ENCODE results near the gene ZNF423. TPM values are rescaled to one million over a fixed set of nuclear protein-coding genes. Genes with fewer than 3 reads are reported as not detected.
"Not testable (repeated sequence)": the region's sequence is repeated elsewhere in the genome, so short reads cannot be mapped to it uniquely, and the experiment has no call there.

ZNF423 gene
- total RNA-seq, 2 experiments from 2014 or later = not detected

GRCh38 chr16:49516382-49517036 is 339.4 kb downstream of the ZNF423 start:
- no peak overlapping the region for H3K4me3 Mint-ChIP-seq
- intact Hi-C loops (cut with DNase I, micrococcal nuclease) = no loop called here
- peaks cover 12% of the 10 kb centered on the region for H3K4me1 Mint-ChIP-seq
- POLR2A ChIA-PET = no interaction called here
- no peaks in the 10 kb centered on the region for H3K36me3 Mint-ChIP-seq (ENCODE audit: low read depth)
- DNase-seq (no peak), ATAC-seq (no peak)
- H3K27ac Mint-ChIP-seq = no peak overlapping the region
- no peaks in the 10 kb centered on the region for H3K9me3 Mint-ChIP-seq (ENCODE audit: low read depth)
- no peaks in the 10 kb centered on the region for H3K27me3 Mint-ChIP-seq
- CTCF ChIA-PET = interaction anchor here (0.5 kb wide), 1 partner anchor 356 kb away, joined by 3 read pairs; no protein-coding TSS in a partner anchor

GRCh38 chr16:49515861-49516260 is 340.1 kb downstream of the ZNF423 start:
- CTCF ChIA-PET = no interaction called here
- Mint-ChIP-seq H3K4me3 (no peak overlapping the region), H3K27me3 (no peaks in the 10 kb centered on the region), H3K4me1 (peaks cover 12% of the 10 kb centered on the region), H3K27ac (no peak overlapping the region), H3K9me3 (ENCODE audit: low read depth) (no peaks in the 10 kb centered on the region), H3K36me3 (ENCODE audit: low read depth) (no peaks in the 10 kb centered on the region)
- POLR2A ChIA-PET = no interaction called here
- intact Hi-C loops (cut with DNase I, micrococcal nuclease) = no loop called here
- DNase-seq = no peak
- no peak for ATAC-seq

DNA sequence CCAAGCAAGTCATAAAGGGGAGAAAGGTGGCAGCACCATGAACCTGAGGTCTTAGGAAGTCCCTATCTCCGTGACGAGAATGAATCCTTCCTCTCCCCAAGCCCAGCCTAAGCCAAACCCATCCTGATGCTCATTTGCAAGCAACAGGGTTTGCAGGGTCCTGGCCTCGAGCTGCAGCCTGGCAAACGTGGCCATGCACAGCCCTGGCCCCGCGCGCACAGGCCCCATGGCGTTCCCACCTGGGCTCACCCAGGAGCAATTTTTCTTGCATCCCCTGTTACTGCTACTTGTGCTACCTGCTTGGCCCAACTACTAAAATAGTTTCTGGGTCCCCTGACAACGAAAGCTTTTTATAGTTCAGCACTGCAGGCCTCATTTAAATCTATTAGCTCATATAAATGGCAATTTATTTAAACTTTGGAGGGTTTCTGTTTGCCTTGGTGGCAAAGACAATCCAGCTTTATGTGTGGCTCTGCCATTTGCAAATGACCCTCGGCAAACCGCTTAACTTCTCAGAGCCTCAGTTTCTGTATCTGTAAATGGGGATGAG is 340.8 kb downstream of the ZNF423 start:
- CTCF ChIA-PET = interaction anchor here (0.5 to 0.6 kb wide), 2 partner anchors 16 to 536 kb away, joined by 3 read pairs; no protein-coding TSS in a partner anchor
- H3K4me1 Mint-ChIP-seq = peaks cover 12% of the 10 kb centered on the region
- H3K36me3 Mint-ChIP-seq (ENCODE audit: low read depth) = no peaks in the 10 kb centered on the region
- ATAC-seq = no peak
- H3K27ac Mint-ChIP-seq = no peak overlapping the region
- POLR2A ChIA-PET = no interaction called here
- no peaks in the 10 kb centered on the region for H3K27me3 Mint-ChIP-seq
- DNase-seq = no peak
- intact Hi-C loops (cut with DNase I, micrococcal nuclease) = no loop called here
- H3K9me3 Mint-ChIP-seq (ENCODE audit: low read depth) = no peaks in the 10 kb centered on the region
- H3K4me3 Mint-ChIP-seq = no peak overlapping the region

DNA sequence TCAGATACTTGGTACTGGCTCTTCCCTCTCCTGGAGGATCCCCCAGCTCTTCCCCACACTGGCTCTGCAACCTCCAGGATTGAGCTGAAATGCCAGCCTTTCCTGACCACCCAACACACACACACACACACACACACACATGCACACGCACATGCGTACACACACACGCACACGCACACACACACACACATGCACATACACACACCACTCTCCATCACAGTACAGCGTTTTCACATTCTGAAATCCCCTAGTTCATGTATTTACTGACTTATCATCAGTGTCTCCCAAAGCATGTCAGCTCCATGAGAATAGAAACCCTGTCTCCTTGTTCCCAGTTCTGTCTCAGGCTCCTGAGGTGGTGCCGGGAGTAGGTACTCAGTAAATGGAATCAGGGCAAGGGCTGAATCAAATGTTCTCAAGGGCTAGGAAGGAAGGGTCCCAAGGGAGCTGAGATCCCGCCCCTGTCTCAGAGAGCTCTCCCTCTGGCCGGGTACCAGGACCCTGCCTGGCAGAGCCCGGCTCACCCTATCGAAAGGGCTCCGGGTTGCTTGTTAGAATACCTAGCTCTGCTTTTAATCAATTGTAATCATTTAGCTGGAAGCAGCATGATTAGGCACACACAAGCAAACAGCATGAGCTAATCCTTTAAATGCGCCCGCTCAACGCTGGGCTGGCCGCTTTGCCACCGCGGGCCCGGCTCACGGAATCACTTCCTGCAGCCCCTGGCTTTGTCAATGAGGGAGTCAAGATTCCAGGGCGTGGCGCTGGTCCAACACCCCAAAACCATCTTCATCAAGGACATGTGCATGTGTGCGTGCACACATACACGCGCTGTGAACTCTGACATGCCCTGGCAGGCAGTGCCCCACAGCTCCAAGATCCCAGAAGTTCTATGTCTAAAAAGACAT is 341.6 kb downstream of the ZNF423 start:
- intact Hi-C loops (cut with DNase I, micrococcal nuclease) = no loop called here
- Mint-ChIP-seq H3K27me3 (no peaks in the 10 kb centered on the region), H3K9me3 (ENCODE audit: low read depth) (no peaks in the 10 kb centered on the region), H3K27ac (no peak overlapping the region), H3K36me3 (ENCODE audit: low read depth) (no peaks in the 10 kb centered on the region), H3K4me1 (peaks cover 7% of the 10 kb centered on the region), H3K4me3 (no peak overlapping the region)
- ATAC-seq (no peak), DNase-seq (no peak)
- ChIA-PET CTCF (interaction anchor here (0.5 to 0.6 kb wide), 2 partner anchors 17 to 535 kb away, joined by 3 read pairs; no protein-coding TSS in a partner anchor), POLR2A (no interaction called here)

GRCh38 chr16:49513040-49513439 is 342.9 kb downstream of the ZNF423 start:
- Mint-ChIP-seq H3K4me1 (no peaks in the 10 kb centered on the region), H3K36me3 (ENCODE audit: low read depth) (no peaks in the 10 kb centered on the region), H3K9me3 (ENCODE audit: low read depth) (no peaks in the 10 kb centered on the region), H3K4me3 (no peak overlapping the region), H3K27me3 (no peaks in the 10 kb centered on the region), H3K27ac (no peak overlapping the region)
- ChIA-PET CTCF (interaction anchor here (1.0 kb wide), 1 partner anchor 344 kb away, joined by 3 read pairs; no protein-coding TSS in a partner anchor), POLR2A (no interaction called here)
- ATAC-seq (peak; percentile 42), DNase-seq (peak; percentile 42)
- intact Hi-C loops (cut with DNase I, micrococcal nuclease) = no loop called here

GRCh38 chr16:49510654-49511305 is 345.1 kb downstream of the ZNF423 start:
- Mint-ChIP-seq H3K36me3 (ENCODE audit: low read depth) (no peaks in the 10 kb centered on the region), H3K27ac (no peak overlapping the region), H3K4me1 (no peaks in the 10 kb centered on the region), H3K9me3 (ENCODE audit: low read depth) (no peaks in the 10 kb centered on the region), H3K4me3 (no peak overlapping the region), H3K27me3 (no peaks in the 10 kb centered on the region)
- DNase-seq (no peak), ATAC-seq (no peak)
- POLR2A ChIA-PET = no interaction called here
- intact Hi-C loops (cut with DNase I, micrococcal nuclease) = no loop called here
- CTCF ChIA-PET = interaction anchor here (0.7 kb wide), 1 partner anchor 291 kb away, joined by 3 read pairs; no protein-coding TSS in a partner anchor

- Mint-ChIP-seq H3K27me3 (no peaks in the 10 kb centered on the region), H3K4me1 (no peaks in the 10 kb centered on the region), H3K36me3 (ENCODE audit: low read depth) (no peaks in the 10 kb centered on the region), H3K4me3 (no peak overlapping the region), H3K9me3 (ENCODE audit: low read depth) (no peaks in the 10 kb centered on the region), H3K27ac (no peak overlapping the region)
- no peak for DNase-seq
- POLR2A ChIA-PET = no interaction called here
- CTCF ChIA-PET = no interaction called here
- intact Hi-C loops (cut with DNase I, micrococcal nuclease) = no loop called here
- no peak for ATAC-seq
Measured at GRCh38 chr16:49510141-49510540, 345.8 kb downstream of the ZNF423 start.

DNA sequence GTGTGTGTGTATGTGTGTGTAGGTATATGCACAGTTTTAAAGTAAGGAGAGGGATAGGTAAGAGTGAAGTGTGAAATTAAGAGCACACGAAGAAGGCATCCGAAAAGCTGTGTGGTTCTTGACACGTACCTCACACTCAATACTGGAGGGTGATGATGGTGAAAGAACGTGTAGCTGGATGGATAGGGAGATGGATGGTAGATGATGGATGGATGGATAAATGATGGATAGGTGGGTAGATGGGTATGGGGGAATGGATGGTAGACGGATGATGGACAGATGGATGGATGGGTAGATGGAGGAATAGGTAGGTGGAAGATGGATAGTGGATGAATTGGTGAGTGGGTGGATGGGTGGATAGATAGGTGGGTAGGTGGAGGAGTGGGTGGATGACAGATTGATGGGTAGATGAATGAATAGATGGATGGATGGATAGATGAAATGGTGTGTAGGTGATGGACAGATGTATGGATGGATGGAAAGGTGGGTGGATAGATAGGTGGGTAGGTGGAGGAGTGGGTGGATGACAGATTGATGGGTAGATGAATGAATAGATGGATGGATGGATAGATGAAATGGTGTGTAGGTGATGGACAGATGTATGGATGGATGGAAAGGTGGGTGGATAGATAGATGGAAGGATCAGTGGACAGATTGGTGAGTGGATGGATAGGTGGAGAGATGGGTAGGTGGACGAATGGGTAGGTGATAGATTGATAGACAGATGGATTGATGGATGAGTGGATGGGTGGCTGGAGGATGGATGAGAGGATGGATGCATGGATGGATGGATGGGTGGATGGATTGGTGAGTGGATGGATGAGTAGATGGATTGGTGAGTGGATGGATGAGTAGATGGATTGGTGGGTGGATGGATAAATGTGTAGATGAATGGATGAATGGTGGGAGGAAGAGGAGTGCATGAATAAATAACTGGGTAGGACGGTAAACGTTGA is 349.6 kb downstream of the ZNF423 start:
- DNase-seq; CTCF ChIA-PET; H3K9me3 Mint-ChIP-seq (ENCODE audit: low read depth); H3K4me1 Mint-ChIP-seq; POLR2A ChIA-PET; intact Hi-C loops (cut with DNase I, micrococcal nuclease); ATAC-seq; H3K27ac Mint-ChIP-seq; H3K36me3 Mint-ChIP-seq (ENCODE audit: low read depth); H3K4me3 Mint-ChIP-seq; H3K27me3 Mint-ChIP-seq: not testable (repeated sequence)

GRCh38 chr16:49505556-49505955 is 350.4 kb downstream of the ZNF423 start:
- DNase-seq (no peak), ATAC-seq (no peak)
- intact Hi-C loops (cut with DNase I, micrococcal nuclease) = no loop called here
- H3K27me3 Mint-ChIP-seq = no peaks in the 10 kb centered on the region
- no peaks in the 10 kb centered on the region for H3K9me3 Mint-ChIP-seq (ENCODE audit: low read depth)
- H3K4me1 Mint-ChIP-seq = peaks cover 4% of the 10 kb centered on the region
- H3K27ac Mint-ChIP-seq = no peak overlapping the region
- ChIA-PET CTCF (no interaction called here), POLR2A (no interaction called here)
- no peaks in the 10 kb centered on the region for H3K36me3 Mint-ChIP-seq (ENCODE audit: low read depth)
- no peak overlapping the region for H3K4me3 Mint-ChIP-seq

- H3K27me3 Mint-ChIP-seq = no peaks in the 10 kb centered on the region
- ATAC-seq (no peak), DNase-seq (no peak)
- H3K4me3 Mint-ChIP-seq = no peak overlapping the region
- no peaks in the 10 kb centered on the region for H3K9me3 Mint-ChIP-seq (ENCODE audit: low read depth)
- POLR2A ChIA-PET = no interaction called here
- H3K27ac Mint-ChIP-seq = no peak overlapping the region
- H3K4me1 Mint-ChIP-seq = peaks cover 4% of the 10 kb centered on the region
- H3K36me3 Mint-ChIP-seq (ENCODE audit: low read depth) = no peaks in the 10 kb centered on the region
- intact Hi-C loops (cut with DNase I, micrococcal nuclease) = no loop called here
- CTCF ChIA-PET = interaction anchor here (0.6 kb wide), 1 partner anchor 767 kb away, joined by 3 read pairs; no protein-coding TSS in a partner anchor
Measured at GRCh38 chr16:49504626-49505025, 351.3 kb downstream of the ZNF423 start.

DNA sequence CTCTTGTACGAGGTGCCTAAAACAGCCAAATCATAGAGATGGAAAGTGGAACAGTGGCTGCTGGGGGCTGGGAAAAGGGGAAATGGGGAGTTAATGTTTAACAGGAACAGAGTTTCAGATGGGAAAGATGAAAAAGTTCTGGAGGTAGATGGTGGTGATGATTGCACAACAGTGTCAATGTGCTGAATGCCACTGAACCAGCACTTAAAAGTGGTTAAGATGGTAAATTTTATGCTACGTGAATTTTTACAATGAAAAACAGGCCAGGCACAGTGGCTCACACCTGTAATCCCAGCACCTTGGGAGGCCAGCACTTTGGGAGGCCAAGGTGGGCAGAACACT is 351.9 kb downstream of the ZNF423 start:
- H3K9me3 Mint-ChIP-seq (ENCODE audit: low read depth) = no peaks in the 10 kb centered on the region
- ATAC-seq = no peak
- H3K4me3 Mint-ChIP-seq = no peak overlapping the region
- no peaks in the 10 kb centered on the region for H3K36me3 Mint-ChIP-seq (ENCODE audit: low read depth)
- no peak overlapping the region for H3K27ac Mint-ChIP-seq
- H3K27me3 Mint-ChIP-seq = no peaks in the 10 kb centered on the region
- DNase-seq = no peak
- CTCF ChIA-PET = interaction anchor here (0.6 kb wide), 1 partner anchor 766 kb away, joined by 3 read pairs; no protein-coding TSS in a partner anchor
- intact Hi-C loops (cut with DNase I, micrococcal nuclease) = no loop called here
- POLR2A ChIA-PET = no interaction called here
- H3K4me1 Mint-ChIP-seq = peaks cover 4% of the 10 kb centered on the region

All from activated CD4-positive, alpha-beta T cell treated with anti-CD3 and anti-CD28 coated beads for 36 hours (primary cell).